IMR-90 (cell line): ENCODE measurements around the gene CYSRT1. TPM values are rescaled to one million over a fixed set of nuclear protein-coding genes. Genes with fewer than 3 reads are reported as not detected.

ENCODE experiments used
- ATAC-seq: fragments of 200-7000 bp; cut with Tn5 transposase; 2 replicates; pipeline ENCODE4 v1.9.1; 2020; ENCODE audit warnings: low read depth, mild to moderate bottlenecking, moderate library complexity
- BruUV-seq: library from RNA; stranded (reverse); fragments of 400-500 nt; replicated peaks from 2 replicates; lab custom pipeline; 2021; lab: Mats Ljungman, UMichigan
- CTCF ChIA-PET: fragments of 300-600 bp; formaldehyde crosslinking; extraction: SDS; loops from one replicate; lab custom pipeline; 2021; ENCODE audit warnings: antibody characterized with exemption; lab: Yijun Ruan, JAX
- POLR2A ChIA-PET: fragments of 300-600 bp; sonication (Branson Sonifier 250); formaldehyde crosslinking; loops from one replicate; lab custom pipeline; 2022; ENCODE audit warnings: antibody characterized with exemption; ENCODE audit not compliant: unreplicated experiment; lab: Charles Lee
- DNase-seq: peaks from one replicate; pipeline ENCODE4 v3.0.0; 2013
- H2AFZ ChIP-seq: replicated peaks from 2 replicates; pipeline ENCODE3; 2013; ENCODE audit warnings: low read length, mild to moderate bottlenecking; ENCODE audit not compliant: poor library complexity
- H2AK5ac ChIP-seq: 2 replicates; pipeline ENCODE4 v1.6.1; 2013; ENCODE audit warnings: low read depth, low read length, inconsistent platforms
- H2AK9ac ChIP-seq: replicated peaks from 2 replicates; pipeline ENCODE3; 2013; ENCODE audit warnings: mild to moderate bottlenecking, low read depth, low read length, moderate library complexity; ENCODE audit not compliant: poor library complexity
- H2BK120ac ChIP-seq: 2 replicates; pipeline ENCODE4 v1.6.1; 2013; ENCODE audit warnings: low read depth, low read length, inconsistent platforms
- H2BK15ac ChIP-seq: 3 replicates; pipeline ENCODE4 v1.6.1; 2013; ENCODE audit warnings: low read depth, low read length, inconsistent platforms
- H2BK20ac ChIP-seq: 2 replicates; pipeline ENCODE4 v1.6.1; 2013; ENCODE audit warnings: low read depth, mild to moderate bottlenecking, inconsistent platforms, low read length, moderate library complexity
- H2BK5ac ChIP-seq: 2 replicates; pipeline ENCODE4 v1.6.1; 2013; ENCODE audit warnings: mild to moderate bottlenecking, low read depth, low read length, inconsistent platforms; ENCODE audit not compliant: poor library complexity, severe bottlenecking
- H3K14ac ChIP-seq: replicated peaks from 2 replicates; pipeline ENCODE4 v1.6.1; 2013; ENCODE audit warnings: low read depth, low read length, inconsistent platforms
- H3K18ac ChIP-seq: 2 replicates; pipeline ENCODE4 v1.6.1; 2013; ENCODE audit warnings: low read depth, low read length, control low read depth
- H3K23ac ChIP-seq: 2 replicates; pipeline ENCODE4 v1.6.1; 2013; ENCODE audit warnings: low read depth, low read length, inconsistent platforms
- H3K27ac ChIP-seq: 2 replicates; pipeline ENCODE4 v1.5.1; 2013; ENCODE audit warnings: mild to moderate bottlenecking, control low read depth, low read length; ENCODE audit not compliant: insufficient read depth
- H3K27me3 ChIP-seq: 2 replicates; pipeline ENCODE4 v1.6.1; 2013; ENCODE audit warnings: low read length; ENCODE audit not compliant: control insufficient read depth, insufficient read depth
- H3K36me3 ChIP-seq: 2 replicates; pipeline ENCODE4 v1.6.1; 2013; ENCODE audit warnings: low read length, mixed read lengths; ENCODE audit not compliant: control insufficient read depth, insufficient read depth
- H3K4ac ChIP-seq: 2 replicates; pipeline ENCODE4 v1.6.1; 2013; ENCODE audit warnings: low read depth, low read length, inconsistent platforms
- H3K4me1 ChIP-seq: 2 replicates; pipeline ENCODE4 v1.6.1; 2013; ENCODE audit warnings: low read length, mixed read lengths; ENCODE audit not compliant: control insufficient read depth, insufficient read depth
- H3K4me2 ChIP-seq: 2 replicates; pipeline ENCODE4 v1.6.1; 2013; ENCODE audit warnings: low read depth, mild to moderate bottlenecking, control low read depth, low read length, moderate library complexity
- H3K4me3 ChIP-seq: 2 replicates; pipeline ENCODE4 v1.5.1; 2013; ENCODE audit warnings: low read depth, mild to moderate bottlenecking, control low read depth, low read length, moderate library complexity; ENCODE audit not compliant: insufficient read depth
- H3K56ac ChIP-seq: 2 replicates; pipeline ENCODE4 v1.6.1; 2013; ENCODE audit warnings: low read length, inconsistent platforms; ENCODE audit not compliant: insufficient read depth; ENCODE audit errors: extremely low read depth
- H3K79me1 ChIP-seq, 2 experiments: 2 replicates each; pipeline ENCODE4 v1.6.1; 2013; ENCODE audit warnings: low read length in 2 of 2, inconsistent platforms in 1 of 2, low read depth in 1 of 2
- H3K9ac ChIP-seq: 2 replicates; pipeline ENCODE4 v1.6.1; 2013; ENCODE audit warnings: low read depth, low read length, control low read depth
- H3K9me1 ChIP-seq: 2 replicates; pipeline ENCODE4 v1.6.1; 2013; ENCODE audit warnings: low read length, inconsistent platforms; ENCODE audit not compliant: insufficient read depth
- H3K9me3 ChIP-seq: 2 replicates; pipeline ENCODE4 v1.6.1; 2013; ENCODE audit warnings: low read length; ENCODE audit not compliant: control insufficient read depth, insufficient read depth
- H4K20me1 ChIP-seq: 2 replicates; pipeline ENCODE4 v1.6.1; 2013; ENCODE audit warnings: low read length, inconsistent platforms; ENCODE audit not compliant: insufficient read depth
- H4K5ac ChIP-seq: 2 replicates; pipeline ENCODE4 v1.6.1; 2013; ENCODE audit warnings: mild to moderate bottlenecking, low read depth, low read length, control low read depth
- H4K8ac ChIP-seq, 2 experiments: 2 replicates each; pipeline ENCODE4 v1.6.1; 2013; ENCODE audit warnings: low read depth in 2 of 2, low read length in 2 of 2, control low read depth in 1 of 2, inconsistent platforms in 1 of 2
- H4K91ac ChIP-seq: 2 replicates; pipeline ENCODE4 v1.6.1; 2013; ENCODE audit warnings: low read depth, low read length, inconsistent platforms; ENCODE audit not compliant: insufficient read depth
- BHLHE40 ChIP-seq: fragments of 150-350 bp; IDR thresholded peaks from 2 replicates; pipeline ENCODE4 v1.6.1; 2016; ENCODE audit warnings: mild to moderate bottlenecking, low read depth, low read length
- CEBPB ChIP-seq: IDR thresholded peaks from 2 replicates; pipeline ENCODE4 v1.6.1; 2012; ENCODE audit warnings: low read depth, low read length, improper control_type of control experiment
- CHD1 ChIP-seq: IDR thresholded peaks from 2 replicates; pipeline ENCODE4 v1.6.1; 2012; ENCODE audit warnings: low read depth, low read length, improper control_type of control experiment
- CTCF ChIP-seq: conservative IDR thresholded peaks from 2 replicates; pipeline ENCODE4 v1.5.1; 2012; ENCODE audit warnings: mild to moderate bottlenecking, low read depth, low read length, improper control_type of control experiment
- FOS ChIP-seq: fragments of 150-350 bp; IDR thresholded peaks from 2 replicates; pipeline ENCODE4 v1.6.1; 2016; ENCODE audit warnings: low read depth, low read length
- MAFK ChIP-seq: IDR thresholded peaks from 2 replicates; pipeline ENCODE4 v1.6.1; 2012; ENCODE audit warnings: low read depth, low read length, improper control_type of control experiment
- MAZ ChIP-seq: IDR thresholded peaks from 2 replicates; pipeline ENCODE4 v1.6.1; 2012; ENCODE audit warnings: low read depth, mild to moderate bottlenecking, low read length, improper control_type of control experiment, moderate library complexity, borderline replicate concordance
- MXI1 ChIP-seq: IDR thresholded peaks from 2 replicates; pipeline ENCODE4 v1.6.1; 2012; ENCODE audit warnings: low read depth, mild to moderate bottlenecking, low read length, moderate library complexity, borderline replicate concordance
- NFE2L2 ChIP-seq: fragments of 150-350 bp; IDR thresholded peaks from 2 replicates; pipeline ENCODE4 v1.6.1; 2016; ENCODE audit warnings: low read depth, mild to moderate bottlenecking, low read length
- POLR2A ChIP-seq: IDR thresholded peaks from 2 replicates; pipeline ENCODE4 v1.6.1; 2012; ENCODE audit warnings: mild to moderate bottlenecking, low read depth, low read length
- RAD21 ChIP-seq: IDR thresholded peaks from 2 replicates; pipeline ENCODE4 v1.6.1; 2012; ENCODE audit warnings: low read length, improper control_type of control experiment
- RCOR1 ChIP-seq: IDR thresholded peaks from 2 replicates; pipeline ENCODE4 v1.6.1; 2012; ENCODE audit warnings: mild to moderate bottlenecking, low read length, improper control_type of control experiment; ENCODE audit not compliant: insufficient replicate concordance
- RFX5 ChIP-seq: IDR thresholded peaks from 2 replicates; pipeline ENCODE4 v1.8.0; 2012; ENCODE audit warnings: low read depth, mild to moderate bottlenecking, low read length, moderate library complexity
- SMC3 ChIP-seq: fragments of 150-350 bp; IDR thresholded peaks from 2 replicates; pipeline ENCODE4 v1.6.1; 2016; ENCODE audit warnings: low read depth, mild to moderate bottlenecking, antibody characterized with exemption, low read length, moderate library complexity
- WGBS, 2 experiments: methylation state at CpG; one replicate each; pipeline versions ENCODE4 v1.1.5 to v1.1.7; 2013; ENCODE audit warnings: missing lambda C conversion rate in 2 of 2; ENCODE audit not compliant: insufficient read length in 1 of 2; ENCODE audit errors: extremely low coverage in 2 of 2; 5-methylcytosine and 5-hydroxymethylcytosine counted together
- dilution Hi-C: fragments of 300-500 bp; cut with HindIII; formaldehyde crosslinking; loops from one replicate; pipeline ENCODE4 v1.14.3; 2018; ENCODE audit warnings: low sequenced_read_pairs; ENCODE audit not compliant: unreplicated experiment
- in situ Hi-C: fragments of 300-500 bp; cut with MboI; formaldehyde crosslinking; loops from 3 replicates; pipeline ENCODE4 v1.14.3; 2019; ENCODE audit warnings: low sequenced_read_pairs, inconsistent platforms, mixed read lengths
- intact Hi-C: fragments of 100-400 bp; cut with micrococcal nuclease; formaldehyde crosslinking; loops from 2 replicates; pipeline ENCODE4 v1.10.0; 2022
- polyA plus RNA-seq, 3 experiments: library from polyadenylated mRNA; depleted of rRNA; stranded (reverse); fragments of >200 nt; gene quantifications; 2 replicates each; pipeline ENCODE4 v1.2.3, GENCODE V29; 2012; ENCODE audit warnings: low replicate concordance in 1 of 3
- total RNA-seq: library from RNA; depleted of rRNA; stranded (reverse); fragments of >200 nt; gene quantifications from 2 replicates; pipeline ENCODE4 v1.2.3, GENCODE V29; 2012
- TF ChIP-seq, protein P1 (sequence below): fragments of 150-350 bp; IDR thresholded peaks from 2 replicates; pipeline ENCODE4 v1.6.1; 2016; ENCODE audit warnings: low read depth, mild to moderate bottlenecking, low read length, moderate library complexity, borderline replicate concordance

The CYSRT1 gene
- total and polyA plus RNA-seq, 2 of the 4 experiments (the other 2 are of a cell fraction), result 0.18 to 0.84 TPM

DNA sequence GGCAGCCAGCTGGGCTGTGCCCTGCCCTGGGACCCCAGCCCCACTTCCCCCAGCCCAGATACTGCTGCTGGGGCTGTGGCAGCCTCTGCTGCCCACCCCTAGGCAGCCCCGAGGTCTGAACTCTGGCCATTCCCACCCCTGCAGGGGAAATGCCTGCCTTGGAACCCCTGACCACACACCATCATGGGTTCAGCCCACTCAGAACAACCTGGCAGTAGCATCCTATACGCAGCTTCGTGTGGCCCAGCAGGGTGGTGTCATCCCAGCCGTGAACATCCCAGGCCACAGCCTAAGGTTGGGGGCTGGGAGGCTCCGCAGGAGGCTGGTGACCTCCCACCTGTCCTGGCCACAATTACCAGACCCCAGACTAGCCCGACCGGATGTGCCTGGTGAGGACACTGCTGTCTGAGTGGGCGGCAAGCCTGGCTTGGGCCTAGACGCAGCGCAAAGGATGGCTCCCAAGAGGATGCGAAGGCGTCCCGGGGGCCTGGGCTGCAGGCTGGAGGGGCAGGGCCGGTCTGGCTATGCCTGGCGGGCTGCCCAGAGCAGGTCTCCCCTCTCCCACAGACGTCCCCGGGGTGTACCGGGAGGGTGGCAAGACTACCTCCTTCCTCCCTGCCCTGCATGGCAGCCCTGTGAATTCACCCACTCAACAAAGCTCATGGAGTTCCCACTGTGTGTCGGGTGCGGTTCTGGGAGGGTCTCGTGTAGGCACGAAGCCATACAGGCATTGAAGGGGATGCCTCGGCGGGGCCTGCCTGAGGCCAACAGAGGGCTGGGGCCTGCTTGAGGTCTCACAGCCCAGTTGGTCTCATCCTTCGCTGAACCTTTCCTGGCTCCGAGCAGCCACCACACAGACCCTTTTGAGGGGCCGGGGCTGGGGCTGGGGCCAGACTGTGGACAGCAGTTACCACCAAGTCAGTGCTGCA lies 4.3 kb downstream of the CYSRT1 start:
- Histone ChIP-seq H2AFZ (no peak overlapping the region), H2BK120ac (no peak overlapping the region), H3K4me2 (no peak overlapping the region), H3K4ac (no peak overlapping the region), H3K9ac (no peak overlapping the region), H3K14ac (no peak overlapping the region), H3K4me3 (no peak overlapping the region), H3K18ac (no peak overlapping the region), H3K79me1 (no peaks in the 10 kb centered on the region), H3K36me3 (no peaks in the 10 kb centered on the region), H4K8ac (no peak overlapping the region), H3K9me1 (no peaks in the 10 kb centered on the region), H2BK5ac (no peak overlapping the region), H3K27me3 (peaks cover 1% of the 10 kb centered on the region; the same call in 1 of the 2 replicates), H3K4me1 (peaks cover 2% of the 10 kb centered on the region; the same call in 1 of the 2 replicates), H3K56ac (no peak overlapping the region), H3K27ac (no peak overlapping the region), H2BK15ac (no peak overlapping the region), H4K5ac (no peak overlapping the region), H4K20me1 (no peaks in the 10 kb centered on the region), H2BK20ac (no peak overlapping the region), H3K9me3 (no peaks in the 10 kb centered on the region), H3K23ac (no peak overlapping the region), H4K91ac (no peak overlapping the region), H2AK5ac (no peak overlapping the region), H2AK9ac (no peak overlapping the region)
- 73% methylated on average over 3 of the region's 27 CpGs; no CpG with 5 or more reads in 1 of the 2 experiments for WGBS, 2 experiments
- dilution Hi-C loops (no loop called here), intact Hi-C loops (no loop called here), in situ Hi-C loops (loop anchor here (5.0 kb wide), 1 partner anchor 107 kb away; no protein-coding TSS in a partner anchor)
- BruUV-seq, result no TSS peak
- TF ChIP-seq MAFK, result no peak
- no peak for TF ChIP-seq RFX5
- TF ChIP-seq MXI1, result no peak
- no peak for TF ChIP-seq RCOR1
- TF ChIP-seq CHD1, result no peak
- TF ChIP-seq BHLHE40, result no peak
- TF ChIP-seq CEBPB, result no peak
- no peak for TF ChIP-seq FOS
- TF ChIP-seq MAZ, result no peak
- no peak for TF ChIP-seq POLR2A
- TF ChIP-seq CTCF, result no peak
- TF ChIP-seq, protein P1, sequence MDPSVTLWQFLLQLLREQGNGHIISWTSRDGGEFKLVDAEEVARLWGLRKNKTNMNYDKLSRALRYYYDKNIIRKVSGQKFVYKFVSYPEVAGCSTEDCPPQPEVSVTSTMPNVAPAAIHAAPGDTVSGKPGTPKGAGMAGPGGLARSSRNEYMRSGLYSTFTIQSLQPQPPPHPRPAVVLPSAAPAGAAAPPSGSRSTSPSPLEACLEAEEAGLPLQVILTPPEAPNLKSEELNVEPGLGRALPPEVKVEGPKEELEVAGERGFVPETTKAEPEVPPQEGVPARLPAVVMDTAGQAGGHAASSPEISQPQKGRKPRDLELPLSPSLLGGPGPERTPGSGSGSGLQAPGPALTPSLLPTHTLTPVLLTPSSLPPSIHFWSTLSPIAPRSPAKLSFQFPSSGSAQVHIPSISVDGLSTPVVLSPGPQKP, result no peak
- no peak for TF ChIP-seq NFE2L2
- no peak for TF ChIP-seq SMC3
- no peak for TF ChIP-seq RAD21
- ATAC-seq (no peak), DNase-seq (no peak)
- ChIA-PET CTCF (no interaction called here), POLR2A (interaction anchor here (0.7 kb wide), 1 partner anchor 113 kb away, joined by 12 read pairs; no protein-coding TSS in a partner anchor)
